GM12864 (cell line): ENCODE results near the gene UGT1A3.

Experiments used
- DNase-seq: peaks from one replicate; pipeline ENCODE4 v3.0.0-alpha.2; 2011; ENCODE audit warnings: low read depth
- H3K4me3 ChIP-seq: 2 replicates; pipeline ENCODE4 v1.5.1; 2011; ENCODE audit warnings: mild to moderate bottlenecking, low read depth, low read length, control low read depth
- CTCF ChIP-seq: IDR thresholded peaks from 2 replicates; pipeline ENCODE4 v1.5.1; 2011; ENCODE audit warnings: low read depth, mild to moderate bottlenecking, moderate library complexity, low read length, control low read depth, inconsistent platforms; ENCODE audit errors: missing control alignments

Gene UGT1A3

GRCh38 chr2:233811087-233811486 lies 82.2 kb downstream of the UGT1A3 start:
- no peak overlapping the region for H3K4me3 ChIP-seq
- DNase-seq: no peak
- no peak for TF ChIP-seq CTCF

DNA sequence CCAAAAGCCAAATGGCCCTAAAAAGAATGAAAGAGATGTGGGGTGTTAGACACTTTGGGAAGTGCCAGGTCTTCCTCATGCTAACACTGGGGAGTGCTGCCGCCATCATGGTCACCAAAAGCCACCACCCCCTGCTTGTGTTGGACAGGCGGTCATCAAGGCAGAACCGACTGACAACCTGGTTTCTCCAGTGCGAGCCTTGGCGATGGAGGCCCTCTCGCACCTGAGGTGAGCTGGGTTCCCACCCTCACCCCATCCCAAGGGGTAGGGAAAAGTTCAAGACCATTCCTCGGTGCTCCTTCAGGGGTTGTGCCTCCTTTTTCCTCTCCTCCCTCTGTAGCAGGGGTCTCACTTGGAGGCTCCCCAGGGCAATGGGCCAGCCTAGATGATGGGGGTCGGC lies 82.9 kb downstream of the UGT1A3 start:
- no peak for TF ChIP-seq CTCF
- H3K4me3 ChIP-seq: no peak overlapping the region
- no peak for DNase-seq

GRCh38 chr2:233813236-233814055 lies 84.6 kb downstream of the UGT1A3 start:
- TF ChIP-seq CTCF: no peak
- DNase-seq: no peak
- H3K4me3 ChIP-seq: no peak overlapping the region

GRCh38 chr2:233814056-233814835 lies 85.4 kb downstream of the UGT1A3 start:
- H3K4me3 ChIP-seq: no peak overlapping the region
- no peak for TF ChIP-seq CTCF
- no peak for DNase-seq

- TF ChIP-seq CTCF: no peak
- no peak overlapping the region for H3K4me3 ChIP-seq
- DNase-seq: no peak
These were observed 87.0 kb downstream of the UGT1A3 start for GRCh38 chr2:233815861-233816260.

GRCh38 chr2:233816334-233816733 lies 87.5 kb downstream of the UGT1A3 start:
- H3K4me3 ChIP-seq: no peak overlapping the region
- DNase-seq: no peak
- no peak for TF ChIP-seq CTCF
